Activated T-helper 17 cell treated with anti-CD3 and anti-CD28 coated beads, Interleukin-2, amount 50 U/mL, for 72 hours (primary cell): ENCODE measurements around the gene EID3. TPM values are rescaled to one million over a fixed set of nuclear protein-coding genes. Genes with fewer than 3 reads are reported as not detected.
"Not testable (repeated sequence)": the region's sequence is repeated elsewhere in the genome, so short reads cannot be mapped to it uniquely, and the experiment has no call there.

ENCODE experiments used
- ATAC-seq: fragments of 150-1000 bp; cut with Tn5 transposase; replicated peaks from 2 replicates; pipeline ENCODE4 v1.10.0; 2021; ENCODE audit warnings: mild to moderate bottlenecking, moderate library complexity
- H3K27ac Mint-ChIP-seq: one replicate; pipeline ENCODE4 v1.8.0; 2022; ENCODE audit warnings: mixed read lengths
- H3K27me3 Mint-ChIP-seq: one replicate; pipeline ENCODE4 v1.8.0; 2022; ENCODE audit warnings: mixed read lengths
- H3K36me3 Mint-ChIP-seq: one replicate; pipeline ENCODE4 v1.8.0; 2022; ENCODE audit warnings: low read depth, mild to moderate bottlenecking, mixed read lengths
- H3K4me1 Mint-ChIP-seq: one replicate; pipeline ENCODE4 v1.8.0; 2022; ENCODE audit warnings: mixed read lengths
- H3K4me3 Mint-ChIP-seq: one replicate; pipeline ENCODE4 v1.8.0; 2022; ENCODE audit warnings: mild to moderate bottlenecking, mixed read lengths
- H3K9me3 Mint-ChIP-seq: one replicate; pipeline ENCODE4 v1.8.0; 2022; ENCODE audit warnings: mixed read lengths
- total RNA-seq, 2 donors: library from RNA; stranded (reverse); gene quantifications; one replicate each; pipeline ENCODE4 v1.2.3, GENCODE V29; 2022

EID3 gene
- total RNA-seq, 2 donors from 2014 or later, result 3.0 to 7.3 TPM

GRCh38 chr12:104280717-104281458, 22.7 kb upstream of the EID3 start:
- Mint-ChIP-seq H3K9me3 (no peaks in the 10 kb centered on the region), H3K4me1 (peaks cover 10% of the 10 kb centered on the region), H3K36me3 (no peaks in the 10 kb centered on the region), H3K27ac (no peak overlapping the region), H3K4me3 (no peak overlapping the region), H3K27me3 (peaks cover 6% of the 10 kb centered on the region)
- ATAC-seq, result no peak

- peaks cover 8% of the 10 kb centered on the region for H3K4me1 Mint-ChIP-seq
- H3K27ac Mint-ChIP-seq, result no peak overlapping the region
- H3K36me3 Mint-ChIP-seq, result peaks cover 2% of the 10 kb centered on the region
- ATAC-seq, result no peak
- H3K27me3 Mint-ChIP-seq, result peaks cover 6% of the 10 kb centered on the region
- H3K9me3 Mint-ChIP-seq, result no peaks in the 10 kb centered on the region
- H3K4me3 Mint-ChIP-seq, result no peak overlapping the region
Observed at GRCh38 chr12:104281636-104282035, 21.9 kb upstream of the EID3 start.

- ATAC-seq, result no peak
- no peak overlapping the region for H3K4me3 Mint-ChIP-seq
- H3K4me1 Mint-ChIP-seq, result peaks cover 8% of the 10 kb centered on the region
- no peak overlapping the region for H3K27ac Mint-ChIP-seq
- H3K36me3 Mint-ChIP-seq, result peaks cover 7% of the 10 kb centered on the region
- H3K9me3 Mint-ChIP-seq, result no peaks in the 10 kb centered on the region
- H3K27me3 Mint-ChIP-seq, result peaks cover 6% of the 10 kb centered on the region
Observed at GRCh38 chr12:104282109-104282508, 21.4 kb upstream of the EID3 start.

GRCh38 chr12:104285740-104286515, 17.6 kb upstream of the EID3 start:
- ATAC-seq, result peak; percentile 30
- peaks cover 3% of the 10 kb centered on the region for H3K27me3 Mint-ChIP-seq
- no peaks in the 10 kb centered on the region for H3K9me3 Mint-ChIP-seq
- H3K36me3 Mint-ChIP-seq, result peaks cover 45% of the 10 kb centered on the region
- H3K27ac Mint-ChIP-seq, result peak overlapping the region; percentile 96
- H3K4me1 Mint-ChIP-seq, result peaks cover 13% of the 10 kb centered on the region
- H3K4me3 Mint-ChIP-seq, result peak overlapping the region; percentile 94

GRCh38 chr12:104286516-104287482, 16.7 kb upstream of the EID3 start:
- Mint-ChIP-seq H3K27ac (peak overlapping the region; percentile 96), H3K36me3 (peaks cover 54% of the 10 kb centered on the region), H3K4me1 (peaks cover 13% of the 10 kb centered on the region), H3K27me3 (no peaks in the 10 kb centered on the region), H3K9me3 (no peaks in the 10 kb centered on the region), H3K4me3 (peak overlapping the region; percentile 94)
- peak; percentile 90 for ATAC-seq

- Mint-ChIP-seq H3K36me3 (peaks cover 73% of the 10 kb centered on the region), H3K4me1 (peaks cover 22% of the 10 kb centered on the region), H3K9me3 (no peaks in the 10 kb centered on the region), H3K27me3 (no peaks in the 10 kb centered on the region), H3K27ac (peak overlapping the region; percentile 96), H3K4me3 (peak overlapping the region; percentile 94)
- peak; percentile 68 for ATAC-seq
Observed at GRCh38 chr12:104288635-104289274, 14.8 kb upstream of the EID3 start.

- Mint-ChIP-seq H3K36me3 (peaks cover 89% of the 10 kb centered on the region), H3K4me3 (peak overlapping the region; percentile 94), H3K27me3 (no peaks in the 10 kb centered on the region), H3K9me3 (no peaks in the 10 kb centered on the region), H3K27ac (no peak overlapping the region), H3K4me1 (peaks cover 22% of the 10 kb centered on the region)
- no peak for ATAC-seq
Observed at GRCh38 chr12:104290320-104290719, 13.2 kb upstream of the EID3 start.

GRCh38 chr12:104290855-104291254, 12.7 kb upstream of the EID3 start:
- Mint-ChIP-seq H3K4me3 (no peak overlapping the region), H3K27me3 (no peaks in the 10 kb centered on the region), H3K4me1 (peaks cover 18% of the 10 kb centered on the region), H3K9me3 (no peaks in the 10 kb centered on the region), H3K27ac (no peak overlapping the region), H3K36me3 (peaks cover 94% of the 10 kb centered on the region)
- no peak for ATAC-seq

- Mint-ChIP-seq H3K27ac (no peak overlapping the region), H3K4me1 (peaks cover 18% of the 10 kb centered on the region), H3K9me3 (no peaks in the 10 kb centered on the region), H3K36me3 (peaks cover 99% of the 10 kb centered on the region), H3K27me3 (no peaks in the 10 kb centered on the region), H3K4me3 (no peak overlapping the region)
- ATAC-seq, result no peak
Observed at GRCh38 chr12:104291867-104292524, 11.5 kb upstream of the EID3 start.

- no peak overlapping the region for H3K4me3 Mint-ChIP-seq
- H3K27me3 Mint-ChIP-seq, result no peaks in the 10 kb centered on the region
- peaks cover 22% of the 10 kb centered on the region for H3K4me1 Mint-ChIP-seq
- H3K36me3 Mint-ChIP-seq, result peaks cover 98% of the 10 kb centered on the region
- peak overlapping the region; percentile 31 for H3K27ac Mint-ChIP-seq
- no peaks in the 10 kb centered on the region for H3K9me3 Mint-ChIP-seq
- no peak for ATAC-seq
Observed at GRCh38 chr12:104292872-104293794, 10.4 kb upstream of the EID3 start.

GRCh38 chr12:104294158-104294859, 9.2 kb upstream of the EID3 start:
- peaks cover 98% of the 10 kb centered on the region for H3K36me3 Mint-ChIP-seq
- H3K9me3 Mint-ChIP-seq, H3K27me3 Mint-ChIP-seq, ATAC-seq, H3K4me3 Mint-ChIP-seq, H3K27ac Mint-ChIP-seq: not testable (repeated sequence)
- peaks cover 18% of the 10 kb centered on the region for H3K4me1 Mint-ChIP-seq

GRCh38 chr12:104294927-104295668, 8.4 kb upstream of the EID3 start:
- ATAC-seq, result no peak
- H3K36me3 Mint-ChIP-seq, result peaks cover 98% of the 10 kb centered on the region
- peak overlapping the region; percentile 0 for H3K27ac Mint-ChIP-seq
- no peaks in the 10 kb centered on the region for H3K27me3 Mint-ChIP-seq
- no peaks in the 10 kb centered on the region for H3K9me3 Mint-ChIP-seq
- H3K4me3 Mint-ChIP-seq, result no peak overlapping the region
- peaks cover 22% of the 10 kb centered on the region for H3K4me1 Mint-ChIP-seq
